HEK293 (cell line): ENCODE measurements around the gene DHX38.

Experiments
- CTCF ChIA-PET: fragments of 350-600 bp; formaldehyde crosslinking; extraction: SDS; loops from one replicate; lab custom pipeline; 2021; ENCODE audit warnings: antibody characterized with exemption; lab: Yijun Ruan, JAX
- POLR2A ChIA-PET: fragments of 300-600 bp; formaldehyde crosslinking; extraction: SDS; loops from one replicate; lab custom pipeline; 2020; ENCODE audit warnings: antibody characterized with exemption, inconsistent platforms; lab: Yijun Ruan, JAX
- H3K27ac ChIP-seq: fragments of 200-500 bp; sonication (Bioruptor generic); 2 replicates; pipeline ENCODE4 v1.5.1; 2014; ENCODE audit warnings: low read depth, low read length, control low read depth, inconsistent platforms; ENCODE audit errors: extremely low read depth
- H3K36me3 ChIP-seq, 2 experiments: fragments of 200-500 bp in 1 of 2; sonication (Bioruptor generic) in 1 of 2; 1 replicate in 1 of 2; 2 replicates in 1 of 2; pipeline ENCODE4 v1.5.1; 2014 to 2017; ENCODE audit warnings: inconsistent platforms in 2 of 2, low read length in 2 of 2; ENCODE audit not compliant: control insufficient read depth in 2 of 2, insufficient read depth in 1 of 2
- H3K4me1 ChIP-seq: fragments of 200-500 bp; sonication (Bioruptor generic); 2 replicates; pipeline ENCODE4 v1.5.1; 2014; ENCODE audit warnings: mild to moderate bottlenecking, low read length, inconsistent platforms; ENCODE audit not compliant: control insufficient read depth, insufficient read depth
- H3K4me3 ChIP-seq: 2 replicates; pipeline ENCODE4 v1.5.1; 2011; ENCODE audit warnings: low read depth, mild to moderate bottlenecking, control low read depth, low read length, moderate library complexity
- H3K9me3 ChIP-seq: fragments of 200-500 bp; sonication (Bioruptor generic); 2 replicates; pipeline ENCODE4 v1.5.1; 2014; ENCODE audit warnings: low read depth, low read length, inconsistent platforms; ENCODE audit not compliant: control insufficient read depth, insufficient read depth
- GLI2 ChIP-seq: fragments of 450-650 bp; formaldehyde crosslinking; IDR thresholded peaks from 2 replicates; pipeline ENCODE4; 2017; ENCODE audit warnings: missing biosample characterization, missing genetic modification characterization, low read depth, borderline replicate concordance
- KLF7 ChIP-seq: fragments of 450-650 bp; formaldehyde crosslinking; IDR thresholded peaks from 2 replicates; pipeline ENCODE4 v1.5.1; 2016; ENCODE audit warnings: missing biosample characterization, missing genetic modification characterization, borderline replicate concordance
- WT1 ChIP-seq: fragments of 450-650 bp; formaldehyde crosslinking; IDR thresholded peaks from 2 replicates; pipeline ENCODE4 v1.5.1; 2016; ENCODE audit warnings: missing biosample characterization, missing genetic modification characterization
- ZBTB20 ChIP-seq: fragments of 450-650 bp; formaldehyde crosslinking; IDR thresholded peaks from 2 replicates; pipeline ENCODE4 v1.5.1; 2016; ENCODE audit warnings: missing biosample characterization, missing genetic modification characterization
- ZFP41 ChIP-seq: fragments of 450-650 bp; formaldehyde crosslinking; IDR thresholded peaks from 2 replicates; pipeline ENCODE4 v1.5.1; 2016; ENCODE audit warnings: missing biosample characterization, missing genetic modification characterization, borderline replicate concordance
- ZNF140 ChIP-seq: fragments of 450-650 bp; formaldehyde crosslinking; IDR thresholded peaks from 2 replicates; pipeline ENCODE4 v1.5.1; 2016; ENCODE audit warnings: missing biosample characterization, missing genetic modification characterization
- ZNF146 ChIP-seq: fragments of 450-650 bp; formaldehyde crosslinking; IDR thresholded peaks from 2 replicates; pipeline ENCODE4 v1.5.1; 2016; ENCODE audit warnings: missing biosample characterization, missing genetic modification characterization
- ZNF19 ChIP-seq: fragments of 450-650 bp; formaldehyde crosslinking; IDR thresholded peaks from 2 replicates; pipeline ENCODE4; 2016; ENCODE audit warnings: missing biosample characterization, missing genetic modification characterization, low read depth
- ZNF248 ChIP-seq: fragments of 450-650 bp; formaldehyde crosslinking; IDR thresholded peaks from 2 replicates; pipeline ENCODE4 v1.5.1; 2017; ENCODE audit warnings: missing biosample characterization, missing genetic modification characterization
- ZNF302 ChIP-seq: fragments of 450-650 bp; formaldehyde crosslinking; IDR thresholded peaks from 2 replicates; pipeline ENCODE4 v1.5.1; 2016; ENCODE audit warnings: missing biosample characterization, missing genetic modification characterization, low read depth
- ZNF354C ChIP-seq: fragments of 450-650 bp; formaldehyde crosslinking; IDR thresholded peaks from 2 replicates; pipeline ENCODE4 v1.5.1; 2016; ENCODE audit warnings: missing biosample characterization, missing genetic modification characterization, low read depth, borderline replicate concordance
- ZNF404 ChIP-seq: fragments of 450-650 bp; formaldehyde crosslinking; IDR thresholded peaks from 2 replicates; pipeline ENCODE4 v1.5.1; 2017; ENCODE audit warnings: missing biosample characterization, missing genetic modification characterization
- ZNF510 ChIP-seq: fragments of 450-650 bp; formaldehyde crosslinking; IDR thresholded peaks from 2 replicates; pipeline ENCODE4 v1.5.1; 2018; ENCODE audit warnings: mild to moderate bottlenecking, missing genetic modification characterization, missing biosample characterization; ENCODE audit not compliant: insufficient replicate concordance
- ZNF548 ChIP-seq: fragments of 450-650 bp; formaldehyde crosslinking; IDR thresholded peaks from 2 replicates; pipeline ENCODE4 v1.5.1; 2016; ENCODE audit warnings: missing biosample characterization, missing genetic modification characterization
- ZNF585B ChIP-seq: fragments of 450-650 bp; formaldehyde crosslinking; IDR thresholded peaks from 2 replicates; pipeline ENCODE4 v1.5.1; 2016; ENCODE audit warnings: missing biosample characterization, missing genetic modification characterization
- ZNF701 ChIP-seq: fragments of 450-650 bp; formaldehyde crosslinking; IDR thresholded peaks from 2 replicates; pipeline ENCODE4 v1.5.1; 2016; ENCODE audit warnings: missing biosample characterization, missing genetic modification characterization
- TF ChIP-seq, protein P1 (sequence below): fragments of 450-650 bp; formaldehyde crosslinking; IDR thresholded peaks from 2 replicates; pipeline ENCODE4 v1.5.1; 2016; ENCODE audit warnings: missing biosample characterization, missing genetic modification characterization
- TF ChIP-seq, protein P2 (sequence below): fragments of 450-650 bp; formaldehyde crosslinking; conservative IDR thresholded peaks from 2 replicates; pipeline ENCODE4 v1.5.1; 2016; ENCODE audit warnings: low read depth, missing biosample characterization, missing genetic modification characterization
- TF ChIP-seq, protein P3 (sequence below): fragments of 450-650 bp; formaldehyde crosslinking; IDR thresholded peaks from 2 replicates; pipeline ENCODE4 v1.5.1; 2016; ENCODE audit warnings: missing biosample characterization, missing genetic modification characterization

DHX38 gene

DNA sequence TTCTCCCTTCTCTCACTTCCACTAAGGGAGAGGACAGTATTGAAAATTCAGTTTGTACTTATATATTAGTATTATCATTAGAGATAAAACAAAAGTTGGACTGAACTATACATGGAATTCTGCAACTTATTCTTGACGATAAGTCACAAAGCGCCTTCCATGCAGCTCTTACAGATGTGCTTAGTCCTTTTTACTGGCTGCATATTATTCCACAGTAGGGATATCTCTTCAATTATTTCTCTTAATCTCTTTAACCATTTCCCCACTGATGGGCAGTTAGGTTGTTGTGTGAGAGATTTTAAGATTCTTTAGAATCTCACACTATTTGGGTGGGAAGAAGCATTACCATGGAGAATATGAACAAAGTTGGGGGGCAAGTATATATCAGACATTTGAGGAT lies 46.3 kb downstream of the DHX38 start:
- no peaks in the 10 kb centered on the region for H3K9me3 ChIP-seq
- TF ChIP-seq ZNF146 (tag by site-specific recombination), result peak; percentile 29; the same call in 1 of the 2 replicates
- TF ChIP-seq, protein P1, sequence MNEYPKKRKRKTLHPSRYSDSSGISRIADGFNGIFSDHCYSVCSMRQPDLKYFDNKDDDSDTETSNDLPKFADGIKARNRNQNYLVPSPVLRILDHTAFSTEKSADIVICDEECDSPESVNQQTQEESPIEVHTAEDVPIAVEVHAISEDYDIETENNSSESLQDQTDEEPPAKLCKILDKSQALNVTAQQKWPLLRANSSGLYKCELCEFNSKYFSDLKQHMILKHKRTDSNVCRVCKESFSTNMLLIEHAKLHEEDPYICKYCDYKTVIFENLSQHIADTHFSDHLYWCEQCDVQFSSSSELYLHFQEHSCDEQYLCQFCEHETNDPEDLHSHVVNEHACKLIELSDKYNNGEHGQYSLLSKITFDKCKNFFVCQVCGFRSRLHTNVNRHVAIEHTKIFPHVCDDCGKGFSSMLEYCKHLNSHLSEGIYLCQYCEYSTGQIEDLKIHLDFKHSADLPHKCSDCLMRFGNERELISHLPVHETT (tag by site-specific recombination), result no peak
- TF ChIP-seq, all 188 proteins: peak for 1
- Histone ChIP-seq H3K4me3 (no peak overlapping the region), H3K36me3 (peaks cover 0 to 4% of the 10 kb centered on the region in 2 experiments; a peak in 1 of 3 replicates), H3K27ac (no peak overlapping the region), H3K4me1 (no peaks in the 10 kb centered on the region)
- ChIA-PET POLR2A (no interaction called here), CTCF (interaction anchor here (0.8 kb wide), 1 partner anchor 10 kb away, joined by 3 read pairs; no protein-coding TSS in a partner anchor)

DNA sequence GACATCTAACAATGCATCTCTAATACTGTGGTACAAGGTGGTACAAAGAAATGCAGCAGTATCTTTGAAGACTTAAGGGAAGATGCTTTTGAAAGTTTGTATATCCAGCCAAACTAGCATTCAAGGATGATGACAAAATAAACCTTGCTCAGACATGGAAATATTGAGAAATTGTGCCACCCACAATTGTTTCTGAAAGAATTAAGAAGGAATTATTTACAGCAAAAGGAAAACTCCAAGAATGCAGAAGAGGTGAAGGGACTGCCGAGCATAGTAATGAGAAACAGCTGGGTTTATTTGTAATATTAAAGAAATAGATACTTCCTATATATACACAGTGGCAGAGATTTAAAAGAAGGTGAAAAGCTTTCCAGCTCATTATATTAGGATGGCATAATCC lies 48.8 kb downstream of the DHX38 start:
- H3K4me3 ChIP-seq, result no peak overlapping the region
- ChIA-PET POLR2A (no interaction called here), CTCF (interaction anchor here (2.9 kb wide), 1 partner anchor 17 kb away, joined by 9 read pairs; no protein-coding TSS in a partner anchor)
- no peaks in the 10 kb centered on the region for H3K36me3 ChIP-seq
- H3K4me1 ChIP-seq, result no peaks in the 10 kb centered on the region
- H3K27ac ChIP-seq, result no peak overlapping the region
- no peak for TF ChIP-seq ZBTB20
- no peak for TF ChIP-seq ZNF140
- TF ChIP-seq, protein P2, sequence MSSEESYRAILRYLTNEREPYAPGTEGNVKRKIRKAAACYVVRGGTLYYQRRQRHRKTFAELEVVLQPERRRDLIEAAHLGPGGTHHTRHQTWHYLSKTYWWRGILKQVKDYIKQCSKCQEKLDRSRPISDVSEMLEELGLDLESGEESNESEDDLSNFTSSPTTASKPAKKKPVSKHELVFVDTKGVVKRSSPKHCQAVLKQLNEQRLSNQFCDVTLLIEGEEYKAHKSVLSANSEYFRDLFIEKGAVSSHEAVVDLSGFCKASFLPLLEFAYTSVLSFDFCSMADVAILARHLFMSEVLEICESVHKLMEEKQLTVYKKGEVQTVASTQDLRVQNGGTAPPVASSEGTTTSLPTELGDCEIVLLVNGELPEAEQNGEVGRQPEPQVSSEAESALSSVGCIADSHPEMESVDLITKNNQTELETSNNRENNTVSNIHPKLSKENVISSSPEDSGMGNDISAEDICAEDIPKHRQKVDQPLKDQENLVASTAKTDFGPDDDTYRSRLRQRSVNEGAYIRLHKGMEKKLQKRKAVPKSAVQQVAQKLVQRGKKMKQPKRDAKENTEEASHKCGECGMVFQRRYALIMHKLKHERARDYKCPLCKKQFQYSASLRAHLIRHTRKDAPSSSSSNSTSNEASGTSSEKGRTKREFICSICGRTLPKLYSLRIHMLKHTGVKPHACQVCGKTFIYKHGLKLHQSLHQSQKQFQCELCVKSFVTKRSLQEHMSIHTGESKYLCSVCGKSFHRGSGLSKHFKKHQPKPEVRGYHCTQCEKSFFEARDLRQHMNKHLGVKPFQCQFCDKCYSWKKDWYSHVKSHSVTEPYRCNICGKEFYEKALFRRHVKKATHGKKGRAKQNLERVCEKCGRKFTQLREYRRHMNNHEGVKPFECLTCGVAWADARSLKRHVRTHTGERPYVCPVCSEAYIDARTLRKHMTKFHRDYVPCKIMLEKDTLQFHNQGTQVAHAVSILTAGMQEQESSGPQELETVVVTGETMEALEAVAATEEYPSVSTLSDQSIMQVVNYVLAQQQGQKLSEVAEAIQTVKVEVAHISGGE (tag by site-specific recombination), result no peak
- TF ChIP-seq ZNF248 (tag by site-specific recombination), result no peak
- TF ChIP-seq ZNF701 (tag by site-specific recombination), result no peak
- no peak for TF ChIP-seq WT1
- no peak for TF ChIP-seq ZNF354C (tag by site-specific recombination)
- TF ChIP-seq ZNF510 (tag by site-specific recombination), result no peak
- TF ChIP-seq ZNF404 (tag by site-specific recombination), result no peak
- no peak for TF ChIP-seq ZNF585B (tag by site-specific recombination)
- TF ChIP-seq GLI2 (tag by site-specific recombination), result no peak
- no peak for TF ChIP-seq ZNF19 (tag by site-specific recombination)
- TF ChIP-seq ZNF302 (tag by site-specific recombination), result no peak
- no peaks in the 10 kb centered on the region for H3K9me3 ChIP-seq

DNA sequence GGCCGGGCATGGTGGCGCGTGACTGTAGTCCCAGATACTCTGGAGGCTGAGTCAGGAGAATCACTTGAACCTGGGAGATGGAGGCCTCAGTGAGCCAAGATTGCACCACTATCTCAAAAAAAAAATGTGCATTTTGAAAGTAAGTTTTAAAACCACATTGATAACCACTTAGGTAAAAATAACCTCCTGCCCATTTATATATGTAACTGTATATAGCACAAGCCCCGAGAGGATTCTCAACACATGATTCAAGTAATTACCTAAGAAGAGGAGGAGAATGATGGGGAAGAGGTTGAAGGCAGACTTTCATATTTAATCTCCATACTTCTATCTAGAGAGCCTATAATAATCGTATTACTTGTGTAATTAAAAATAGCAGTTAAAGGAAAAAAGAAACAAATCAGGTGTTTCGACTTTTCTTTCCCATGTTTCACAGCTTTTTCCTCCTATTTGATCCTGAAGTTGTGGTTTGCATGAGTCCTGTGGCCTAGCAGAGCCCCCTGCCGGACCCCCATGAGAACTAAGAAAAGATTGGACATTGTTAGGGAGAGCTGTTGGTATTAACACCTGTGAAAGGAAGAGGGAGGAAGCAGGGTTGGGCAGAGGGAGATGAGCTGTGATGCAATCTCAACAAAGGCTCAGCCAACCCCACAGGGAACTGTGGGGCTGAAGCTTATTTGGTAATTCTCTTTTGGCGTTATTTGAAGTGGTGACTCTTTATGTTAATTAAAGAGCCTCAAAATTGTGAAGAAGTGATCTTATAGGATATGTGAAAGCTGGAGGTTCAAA lies 56.2 kb downstream of the DHX38 start:
- Histone ChIP-seq H3K36me3 (no peaks in the 10 kb centered on the region), H3K9me3 (no peaks in the 10 kb centered on the region), H3K27ac (no peak overlapping the region), H3K4me3 (no peak overlapping the region), H3K4me1 (no peaks in the 10 kb centered on the region)
- TF ChIP-seq, protein P3, sequence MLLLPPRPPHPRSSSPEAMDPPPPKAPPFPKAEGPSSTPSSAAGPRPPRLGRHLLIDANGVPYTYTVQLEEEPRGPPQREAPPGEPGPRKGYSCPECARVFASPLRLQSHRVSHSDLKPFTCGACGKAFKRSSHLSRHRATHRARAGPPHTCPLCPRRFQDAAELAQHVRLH (tag by site-specific recombination), result no peak
- no peak for TF ChIP-seq ZNF548 (tag by site-specific recombination)
- no peak for TF ChIP-seq KLF7
- TF ChIP-seq GLI2 (tag by site-specific recombination), result no peak
- TF ChIP-seq ZFP41 (tag by site-specific recombination), result no peak
- ChIA-PET CTCF (interaction anchor here (0.7 to 2.9 kb wide), 9 partner anchors 10 to 1054 kb away, joined by 3 to 20 read pairs (median 3); no protein-coding TSS in a partner anchor), POLR2A (no interaction called here)
